IMR-90 (cell line): Measurements from ENCODE around the gene SCAMP1. TPM values are rescaled to one million over a fixed set of nuclear protein-coding genes. Genes with fewer than 3 reads are reported as not detected.

Source experiments
- ATAC-seq: fragments of 200-7000 bp; cut with Tn5 transposase; 2 replicates; pipeline ENCODE4 v1.9.1; 2020; ENCODE audit warnings: low read depth, mild to moderate bottlenecking, moderate library complexity
- BruUV-seq: library from RNA; stranded (reverse); fragments of 400-500 nt; replicated peaks from 2 replicates; lab custom pipeline; 2021; lab: Mats Ljungman, UMichigan
- CTCF ChIA-PET: fragments of 300-600 bp; formaldehyde crosslinking; extraction: SDS; loops from one replicate; lab custom pipeline; 2021; ENCODE audit warnings: antibody characterized with exemption; lab: Yijun Ruan, JAX
- POLR2A ChIA-PET: fragments of 300-600 bp; sonication (Branson Sonifier 250); formaldehyde crosslinking; loops from one replicate; lab custom pipeline; 2022; ENCODE audit warnings: antibody characterized with exemption; ENCODE audit not compliant: unreplicated experiment; lab: Charles Lee
- DNase-seq: peaks from one replicate; pipeline ENCODE4 v3.0.0; 2013
- H2AFZ ChIP-seq: replicated peaks from 2 replicates; pipeline ENCODE3; 2013; ENCODE audit warnings: low read length, mild to moderate bottlenecking; ENCODE audit not compliant: poor library complexity
- H2AK5ac ChIP-seq: 2 replicates; pipeline ENCODE4 v1.6.1; 2013; ENCODE audit warnings: low read depth, low read length, inconsistent platforms
- H2AK9ac ChIP-seq: replicated peaks from 2 replicates; pipeline ENCODE3; 2013; ENCODE audit warnings: mild to moderate bottlenecking, low read depth, low read length, moderate library complexity; ENCODE audit not compliant: poor library complexity
- H2BK120ac ChIP-seq: 2 replicates; pipeline ENCODE4 v1.6.1; 2013; ENCODE audit warnings: low read depth, low read length, inconsistent platforms
- H2BK15ac ChIP-seq: 3 replicates; pipeline ENCODE4 v1.6.1; 2013; ENCODE audit warnings: low read depth, low read length, inconsistent platforms
- H2BK20ac ChIP-seq: 2 replicates; pipeline ENCODE4 v1.6.1; 2013; ENCODE audit warnings: low read depth, mild to moderate bottlenecking, inconsistent platforms, low read length, moderate library complexity
- H2BK5ac ChIP-seq: 2 replicates; pipeline ENCODE4 v1.6.1; 2013; ENCODE audit warnings: mild to moderate bottlenecking, low read depth, low read length, inconsistent platforms; ENCODE audit not compliant: poor library complexity, severe bottlenecking
- H3K14ac ChIP-seq: replicated peaks from 2 replicates; pipeline ENCODE4 v1.6.1; 2013; ENCODE audit warnings: low read depth, low read length, inconsistent platforms
- H3K18ac ChIP-seq: 2 replicates; pipeline ENCODE4 v1.6.1; 2013; ENCODE audit warnings: low read depth, low read length, control low read depth
- H3K23ac ChIP-seq: 2 replicates; pipeline ENCODE4 v1.6.1; 2013; ENCODE audit warnings: low read depth, low read length, inconsistent platforms
- H3K27ac ChIP-seq: 2 replicates; pipeline ENCODE4 v1.5.1; 2013; ENCODE audit warnings: mild to moderate bottlenecking, control low read depth, low read length; ENCODE audit not compliant: insufficient read depth
- H3K27me3 ChIP-seq: 2 replicates; pipeline ENCODE4 v1.6.1; 2013; ENCODE audit warnings: low read length; ENCODE audit not compliant: control insufficient read depth, insufficient read depth
- H3K36me3 ChIP-seq: 2 replicates; pipeline ENCODE4 v1.6.1; 2013; ENCODE audit warnings: low read length, mixed read lengths; ENCODE audit not compliant: control insufficient read depth, insufficient read depth
- H3K4ac ChIP-seq: 2 replicates; pipeline ENCODE4 v1.6.1; 2013; ENCODE audit warnings: low read depth, low read length, inconsistent platforms
- H3K4me1 ChIP-seq: 2 replicates; pipeline ENCODE4 v1.6.1; 2013; ENCODE audit warnings: low read length, mixed read lengths; ENCODE audit not compliant: control insufficient read depth, insufficient read depth
- H3K4me2 ChIP-seq: 2 replicates; pipeline ENCODE4 v1.6.1; 2013; ENCODE audit warnings: low read depth, mild to moderate bottlenecking, control low read depth, low read length, moderate library complexity
- H3K4me3 ChIP-seq: 2 replicates; pipeline ENCODE4 v1.5.1; 2013; ENCODE audit warnings: low read depth, mild to moderate bottlenecking, control low read depth, low read length, moderate library complexity; ENCODE audit not compliant: insufficient read depth
- H3K56ac ChIP-seq: 2 replicates; pipeline ENCODE4 v1.6.1; 2013; ENCODE audit warnings: low read length, inconsistent platforms; ENCODE audit not compliant: insufficient read depth; ENCODE audit errors: extremely low read depth
- H3K79me1 ChIP-seq, 2 experiments: 2 replicates each; pipeline ENCODE4 v1.6.1; 2013; ENCODE audit warnings: low read length in 2 of 2, inconsistent platforms in 1 of 2, low read depth in 1 of 2
- H3K9ac ChIP-seq: 2 replicates; pipeline ENCODE4 v1.6.1; 2013; ENCODE audit warnings: low read depth, low read length, control low read depth
- H3K9me1 ChIP-seq: 2 replicates; pipeline ENCODE4 v1.6.1; 2013; ENCODE audit warnings: low read length, inconsistent platforms; ENCODE audit not compliant: insufficient read depth
- H3K9me3 ChIP-seq: 2 replicates; pipeline ENCODE4 v1.6.1; 2013; ENCODE audit warnings: low read length; ENCODE audit not compliant: control insufficient read depth, insufficient read depth
- H4K20me1 ChIP-seq: 2 replicates; pipeline ENCODE4 v1.6.1; 2013; ENCODE audit warnings: low read length, inconsistent platforms; ENCODE audit not compliant: insufficient read depth
- H4K5ac ChIP-seq: 2 replicates; pipeline ENCODE4 v1.6.1; 2013; ENCODE audit warnings: mild to moderate bottlenecking, low read depth, low read length, control low read depth
- H4K8ac ChIP-seq, 2 experiments: 2 replicates each; pipeline ENCODE4 v1.6.1; 2013; ENCODE audit warnings: low read depth in 2 of 2, low read length in 2 of 2, control low read depth in 1 of 2, inconsistent platforms in 1 of 2
- H4K91ac ChIP-seq: 2 replicates; pipeline ENCODE4 v1.6.1; 2013; ENCODE audit warnings: low read depth, low read length, inconsistent platforms; ENCODE audit not compliant: insufficient read depth
- CEBPB ChIP-seq: IDR thresholded peaks from 2 replicates; pipeline ENCODE4 v1.6.1; 2012; ENCODE audit warnings: low read depth, low read length, improper control_type of control experiment
- NFE2L2 ChIP-seq: fragments of 150-350 bp; IDR thresholded peaks from 2 replicates; pipeline ENCODE4 v1.6.1; 2016; ENCODE audit warnings: low read depth, mild to moderate bottlenecking, low read length
- WGBS, 2 experiments: methylation state at CpG; one replicate each; pipeline versions ENCODE4 v1.1.5 to v1.1.7; 2013; ENCODE audit warnings: missing lambda C conversion rate in 2 of 2; ENCODE audit not compliant: insufficient read length in 1 of 2; ENCODE audit errors: extremely low coverage in 2 of 2; 5-methylcytosine and 5-hydroxymethylcytosine counted together
- dilution Hi-C: fragments of 300-500 bp; cut with HindIII; formaldehyde crosslinking; loops from one replicate; pipeline ENCODE4 v1.14.3; 2018; ENCODE audit warnings: low sequenced_read_pairs; ENCODE audit not compliant: unreplicated experiment
- in situ Hi-C: fragments of 300-500 bp; cut with MboI; formaldehyde crosslinking; loops from 3 replicates; pipeline ENCODE4 v1.14.3; 2019; ENCODE audit warnings: low sequenced_read_pairs, inconsistent platforms, mixed read lengths
- intact Hi-C: fragments of 100-400 bp; cut with micrococcal nuclease; formaldehyde crosslinking; loops from 2 replicates; pipeline ENCODE4 v1.10.0; 2022
- polyA plus RNA-seq, 3 experiments: library from polyadenylated mRNA; depleted of rRNA; stranded (reverse); fragments of >200 nt; gene quantifications; 2 replicates each; pipeline ENCODE4 v1.2.3, GENCODE V29; 2012; ENCODE audit warnings: low replicate concordance in 1 of 3
- total RNA-seq: library from RNA; depleted of rRNA; stranded (reverse); fragments of >200 nt; gene quantifications from 2 replicates; pipeline ENCODE4 v1.2.3, GENCODE V29; 2012

Gene SCAMP1
- total and polyA plus RNA-seq, 2 of the 4 experiments (the other 2 are of a cell fraction), result 13.5 to 114 TPM

- CTCF ChIA-PET, result no interaction called here
- no peak overlapping the region for H2AK9ac ChIP-seq
- H3K9me1 ChIP-seq, result peaks cover 4% of the 10 kb centered on the region; the same call in 1 of the 2 replicates
- H2AK5ac ChIP-seq, result no peak overlapping the region
- H3K4me1 ChIP-seq, result peaks cover 5% of the 10 kb centered on the region
- WGBS, 2 experiments, result no CpG with 5 or more reads among the region's 3 CpGs
- H2BK5ac ChIP-seq, result no peak overlapping the region
- H2BK15ac ChIP-seq, result no peak overlapping the region
- in situ Hi-C loops, result no loop called here
- H3K27ac ChIP-seq, result no peak overlapping the region
- no peaks in the 10 kb centered on the region for H3K79me1 ChIP-seq
- POLR2A ChIA-PET, result no interaction called here
- H3K56ac ChIP-seq, result no peak overlapping the region
- H4K5ac ChIP-seq, result no peak overlapping the region
- no peak overlapping the region for H2BK20ac ChIP-seq
- intact Hi-C loops, result no loop called here
- no peak overlapping the region for H2BK120ac ChIP-seq
- H3K23ac ChIP-seq, result no peak overlapping the region
- no peak for ATAC-seq
- no peak overlapping the region for H3K4ac ChIP-seq
- no peak for TF ChIP-seq CEBPB
- TF ChIP-seq NFE2L2, result no peak
- no peak overlapping the region for H3K4me3 ChIP-seq
- no peak overlapping the region for H3K14ac ChIP-seq
- H3K36me3 ChIP-seq, result no peaks in the 10 kb centered on the region
- no peak overlapping the region for H4K91ac ChIP-seq
- H4K8ac ChIP-seq, result no peak overlapping the region
- no peak for DNase-seq
- dilution Hi-C loops, result no loop called here
- H2AFZ ChIP-seq, result no peak overlapping the region
- H3K18ac ChIP-seq, result no peak overlapping the region
- no peak overlapping the region for H3K4me2 ChIP-seq
- BruUV-seq, result no TSS peak
- H3K27me3 ChIP-seq, result no peaks in the 10 kb centered on the region
- no peaks in the 10 kb centered on the region for H4K20me1 ChIP-seq
- peaks cover 9% of the 10 kb centered on the region for H3K9me3 ChIP-seq
- H3K9ac ChIP-seq, result no peak overlapping the region
Observed at GRCh38 chr5:78341440-78341839, 19.0 kb upstream of the SCAMP1 start.
